GM18502 (cell line): ENCODE measurements around the gene MGLL.
A peak's percentile ranks its signal among the peaks of the same experiment; 100 is the strongest.

Experiments used
- ATAC-seq: cut with Tn5 transposase; IDR thresholded peaks from one replicate; pipeline ENCODE4 v1.9.1; 2021; ENCODE audit warnings: mild to moderate bottlenecking; ENCODE audit not compliant: unreplicated experiment, poor library complexity

MGLL gene

DNA sequence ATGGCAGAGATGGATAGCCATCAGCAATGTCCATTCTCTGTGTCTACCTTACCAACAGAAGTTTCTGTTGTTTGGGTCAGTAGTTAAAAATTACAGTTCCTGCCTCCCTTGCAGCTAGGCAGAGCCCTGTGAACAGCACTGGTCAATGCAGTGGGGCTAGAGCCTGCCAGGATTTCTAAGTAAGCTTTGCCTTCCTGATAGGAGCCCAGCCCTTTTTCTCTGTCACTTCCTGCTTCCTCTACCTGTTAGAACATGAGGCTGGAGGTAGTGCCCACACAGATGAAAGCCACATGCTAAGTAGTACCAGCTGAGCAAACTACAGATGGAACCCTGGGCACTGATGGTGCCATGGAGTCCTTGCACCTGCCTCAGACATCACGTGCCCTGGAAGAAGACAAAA, 45.0 kb downstream of the MGLL start:
- no peak for ATAC-seq

GRCh38 chr3:127776347-127776746, 46.0 kb downstream of the MGLL start:
- no peak for ATAC-seq

DNA sequence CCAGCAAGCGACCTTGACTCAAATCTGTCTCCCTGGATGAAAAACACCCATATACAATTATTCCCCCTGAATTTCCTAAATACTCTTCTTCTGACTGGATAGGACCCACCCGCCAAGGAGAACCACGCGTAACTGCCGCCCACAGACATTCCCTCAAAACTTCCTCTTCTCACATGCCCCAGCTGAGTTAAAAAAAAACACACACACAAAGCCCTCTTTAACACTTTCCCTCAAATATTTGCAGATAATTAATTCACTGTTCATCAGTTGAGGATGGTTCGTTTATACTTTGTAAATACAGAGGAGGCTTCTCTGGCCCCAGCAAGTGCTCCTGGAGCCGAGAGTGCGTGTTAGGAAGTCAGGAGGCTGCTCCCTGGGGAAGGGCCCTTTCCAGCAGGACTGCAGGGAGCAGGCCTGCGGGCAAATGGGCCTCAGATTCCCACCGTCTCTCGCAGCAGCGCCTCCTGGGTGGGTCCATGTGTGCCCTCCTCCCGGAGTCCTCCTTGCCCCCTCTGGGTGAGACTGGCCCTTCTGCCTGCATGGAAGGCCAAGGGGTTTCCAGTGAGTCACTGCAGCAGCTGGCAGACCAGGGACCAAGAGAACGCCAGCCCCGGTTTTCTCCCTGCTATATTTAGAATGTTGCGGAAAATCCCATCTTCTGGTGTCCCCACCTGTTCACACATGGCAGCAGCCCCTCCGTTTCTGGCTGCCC, 46.8 kb downstream of the MGLL start:
- no peak for ATAC-seq

GRCh38 chr3:127774647-127775046, 47.7 kb downstream of the MGLL start:
- ATAC-seq: no peak

DNA sequence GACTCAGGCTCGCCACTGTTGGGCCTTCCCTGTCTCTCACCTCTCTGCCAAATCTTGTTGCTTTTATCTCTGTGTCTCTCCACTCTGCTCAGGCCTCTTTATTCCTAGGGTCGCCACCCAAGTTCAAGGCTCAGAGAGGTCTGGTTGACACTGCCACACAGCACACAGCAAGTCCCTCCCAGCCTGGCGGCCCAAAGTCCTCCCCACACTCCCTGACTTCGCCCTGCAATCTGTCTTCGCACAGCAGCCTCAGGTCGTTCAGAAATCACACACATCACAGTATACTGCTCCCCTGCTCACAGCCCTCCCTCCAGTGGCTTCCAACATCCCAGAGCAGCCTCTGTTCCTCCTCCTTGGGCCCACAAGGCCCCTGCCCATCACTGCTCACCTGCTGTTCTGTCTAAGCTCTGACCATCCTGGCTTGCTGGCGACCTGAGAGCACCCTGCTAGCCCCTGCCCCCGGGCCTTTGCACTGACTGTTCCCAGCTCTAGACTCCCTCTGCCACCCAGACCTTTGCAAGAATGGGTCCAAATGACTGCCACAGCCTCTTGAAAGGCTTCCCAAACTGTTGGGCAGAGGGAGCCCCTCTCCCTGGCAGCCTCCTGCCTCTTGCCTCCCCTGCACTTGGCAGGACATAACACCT, 48.4 kb downstream of the MGLL start:
- ATAC-seq: no peak

GRCh38 chr3:127772827-127773751, 49.2 kb downstream of the MGLL start:
- no peak for ATAC-seq

- ATAC-seq: no peak
Measured at GRCh38 chr3:127772273-127772672, 50.0 kb downstream of the MGLL start.

DNA sequence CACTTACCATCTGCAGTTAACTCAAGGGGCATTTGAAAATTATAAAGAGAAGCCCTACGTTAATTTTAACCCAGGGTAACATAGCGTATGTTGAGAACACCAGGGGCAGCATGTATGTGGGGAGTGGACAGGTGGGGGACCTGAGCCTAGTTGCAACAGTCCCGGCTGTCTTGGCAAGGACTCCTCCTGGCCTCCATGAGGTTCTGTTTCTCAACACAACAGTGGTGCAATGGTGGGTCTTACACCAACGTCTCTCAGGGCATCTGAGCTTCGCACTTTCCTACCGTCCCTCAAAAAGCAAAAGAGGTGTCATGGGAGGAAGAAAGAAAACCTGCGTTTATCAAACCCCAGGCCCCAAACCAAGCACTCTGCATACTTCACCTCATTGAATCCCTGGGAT, 50.6 kb downstream of the MGLL start:
- no peak for ATAC-seq

DNA sequence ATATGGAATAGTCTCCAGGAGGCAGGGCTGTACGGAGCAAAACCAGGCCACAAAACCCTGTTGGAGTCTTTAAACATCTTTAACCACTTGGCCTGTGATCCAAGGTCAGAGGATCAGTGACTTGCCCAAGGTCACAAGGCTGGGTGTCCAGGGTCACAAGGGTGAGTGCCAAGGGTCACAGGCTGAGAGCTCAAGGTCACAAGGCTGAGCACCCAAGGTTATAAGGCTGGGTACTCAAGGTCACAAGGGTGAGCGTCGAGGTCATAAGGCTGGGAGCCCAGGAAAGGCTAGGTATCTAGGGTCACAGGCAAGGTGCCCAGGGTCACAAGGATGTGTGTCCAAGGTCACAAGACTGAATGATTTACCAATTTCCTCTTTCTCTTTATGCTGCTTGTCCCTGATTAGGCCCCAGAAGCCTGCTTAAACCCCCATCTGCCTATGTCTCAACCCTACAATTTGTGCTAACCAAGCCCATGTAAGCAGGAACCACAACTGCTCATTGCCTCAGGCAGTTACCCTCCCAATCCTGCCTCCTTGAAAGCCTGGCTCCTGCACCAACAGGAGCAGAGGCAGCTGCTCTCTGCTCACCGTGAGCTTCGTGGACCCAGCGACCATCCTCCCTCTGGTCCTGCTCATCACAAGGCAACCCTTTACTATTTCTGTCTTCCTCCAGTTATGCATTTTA, 51.5 kb downstream of the MGLL start:
- ATAC-seq: no peak

GRCh38 chr3:127769284-127770081, 52.8 kb downstream of the MGLL start:
- no peak for ATAC-seq

- no peak for ATAC-seq
Measured at GRCh38 chr3:127768346-127769008, 53.8 kb downstream of the MGLL start.

GRCh38 chr3:127767126-127767525, 55.2 kb downstream of the MGLL start:
- no peak for ATAC-seq

GRCh38 chr3:127765735-127766134, 56.6 kb downstream of the MGLL start:
- no peak for ATAC-seq

DNA sequence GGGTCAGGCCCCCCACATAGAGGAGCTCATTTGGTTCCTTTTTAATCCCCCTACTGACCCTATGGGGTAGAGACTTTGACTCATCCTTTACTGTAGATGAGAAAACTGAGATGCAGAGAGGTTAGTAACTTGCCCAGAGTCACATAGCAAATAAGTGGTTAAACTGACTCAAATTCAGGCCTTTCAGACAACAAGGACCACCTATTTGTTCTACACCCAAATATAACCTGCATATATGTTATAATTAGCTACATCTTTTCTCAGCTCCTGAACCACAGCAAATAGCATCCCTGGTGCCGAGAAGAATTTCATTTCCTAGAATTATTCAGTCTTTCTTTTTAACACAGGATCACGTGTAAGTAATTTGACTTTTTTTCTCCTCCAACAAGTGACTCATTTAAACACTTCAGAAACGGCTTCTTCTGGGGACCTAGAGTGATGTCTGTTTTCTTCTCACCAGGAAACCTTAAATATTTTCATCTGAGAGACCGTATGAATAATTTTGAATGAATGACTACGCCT, 57.4 kb downstream of the MGLL start:
- ATAC-seq: no peak

DNA sequence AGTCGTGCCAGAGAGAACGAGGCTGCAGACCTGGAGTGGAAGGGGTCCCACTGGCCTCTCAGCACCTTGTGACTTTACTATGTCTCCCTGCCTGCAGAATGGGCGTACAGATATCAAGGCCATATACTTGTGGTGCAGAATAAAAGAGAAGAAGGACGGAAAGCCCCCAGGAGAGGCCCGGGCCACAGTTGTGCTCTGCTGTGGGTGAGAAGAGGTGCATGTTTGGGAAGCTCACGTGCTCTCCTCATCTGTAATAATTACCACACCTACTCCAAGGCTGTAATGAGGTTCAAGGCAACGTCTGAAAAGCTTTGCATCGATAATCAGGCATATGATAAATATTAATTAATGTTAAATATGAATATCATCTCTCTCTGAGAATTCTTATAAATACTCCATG, 58.0 kb downstream of the MGLL start:
- ATAC-seq: no peak

- ATAC-seq: no peak
Measured at GRCh38 chr3:127763816-127764215, 58.5 kb downstream of the MGLL start.

- ATAC-seq: no peak
Measured at GRCh38 chr3:127763337-127763736, 59.0 kb downstream of the MGLL start.

DNA sequence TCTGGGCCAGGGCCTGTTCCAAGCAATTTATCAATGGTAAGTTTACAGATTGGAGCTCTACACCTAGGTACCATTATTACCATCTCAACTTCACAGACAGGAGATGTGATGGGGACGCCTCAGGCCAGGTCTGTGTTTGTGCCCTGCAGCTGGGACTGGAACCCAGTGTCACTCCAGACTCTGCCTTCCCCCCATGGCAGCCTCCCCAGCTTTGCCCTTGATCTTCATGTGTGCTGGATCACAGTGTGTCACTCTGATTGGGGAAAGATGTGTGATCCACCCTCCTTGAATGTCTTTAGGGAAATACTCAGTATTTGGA, 59.6 kb downstream of the MGLL start:
- no peak for ATAC-seq

DNA sequence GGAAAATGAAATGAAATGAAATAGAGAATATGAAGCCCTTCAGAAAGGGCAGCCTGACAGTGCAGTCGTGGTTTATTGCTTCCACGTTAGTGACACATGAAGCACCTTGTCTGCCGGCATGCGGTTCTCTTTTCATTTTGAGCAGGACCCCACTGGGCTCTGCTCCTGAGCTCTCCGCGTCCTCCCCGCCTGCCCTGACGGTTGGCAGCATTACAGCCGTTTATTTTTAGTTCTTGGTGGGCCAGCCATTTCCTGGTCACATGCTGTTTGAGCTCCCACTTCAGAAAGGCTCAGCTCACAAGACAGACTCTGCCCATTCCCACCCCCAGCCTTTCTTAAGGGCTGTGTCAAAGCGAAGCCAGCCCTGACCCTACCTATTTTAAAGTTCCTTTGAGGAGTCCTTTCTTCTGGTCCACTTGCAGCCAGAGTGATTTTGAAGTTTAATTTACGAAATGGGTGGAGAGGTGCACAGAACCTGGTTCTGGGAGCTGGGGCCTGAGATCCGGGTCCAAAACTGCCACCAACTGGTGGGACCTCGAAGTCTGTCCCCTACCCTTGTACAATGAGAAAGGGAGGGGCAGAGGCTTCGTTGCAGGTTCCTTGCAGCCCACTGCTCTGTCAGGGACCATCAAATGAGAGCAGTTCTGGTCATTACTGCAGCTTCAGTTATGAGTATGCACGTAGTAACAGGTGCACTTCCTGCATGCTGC, 60.1 kb downstream of the MGLL start:
- ATAC-seq: peak; percentile 68
